Measurements from ENCODE around the gene LZTR1. TPM values are rescaled to one million over a fixed set of nuclear protein-coding genes. Genes with fewer than 3 reads are reported as not detected.
A peak's percentile ranks its signal among the peaks of the same experiment; 100 is the strongest.

The LZTR1 gene
- total and polyA plus RNA-seq, 2 experiments from 2014 or later: 29.7 to 80.1 TPM

- Histone ChIP-seq H3K27me3 (replicated peaks; ENCODE audit: insufficient read depth) (no peaks in the 10 kb centered on the region), H3K36me3 (ENCODE audit: low read depth) (no peaks in the 10 kb centered on the region), H3K27ac (no peak overlapping the region), H3K9ac (no peak overlapping the region), H3F3A (ENCODE audit: insufficient read depth) (no peaks in the 10 kb centered on the region), H3K4me3 (no peak overlapping the region), H3K9me3 (ENCODE audit: low read depth) (no peaks in the 10 kb centered on the region), H3K4me2 (ENCODE audit: unreplicated experiment) (no peak overlapping the region), H3K79me2 (ENCODE audit: insufficient read depth) (no peaks in the 10 kb centered on the region), H2AFZ (no peak overlapping the region), H3K9me2 (ENCODE audit: insufficient read depth) (no peaks in the 10 kb centered on the region), H3K4me1 (ENCODE audit: insufficient read depth) (no peaks in the 10 kb centered on the region), H4K20me1 (ENCODE audit: insufficient read depth) (no peaks in the 10 kb centered on the region)
- WGBS, 2 experiments (ENCODE audit: low coverage in 1 of 2, low lambda C conversion rate in 2 of 2, missing lambda C conversion rate in 2 of 2): 77 to 83% methylated on average over 26 to 27 of the region's 27 CpGs
- in situ Hi-C loops (cut with MboI): no loop called here
- DNase-seq: no peak
- no peak for TF ChIP-seq EZH2 (IDR thresholded peaks at IDR 0.05; ENCODE audit: insufficient read depth, poor library complexity, severe bottlenecking)
- TF ChIP-seq EZH2phosphoT487 (IDR thresholded peaks at IDR 0.05; ENCODE audit: insufficient read depth, low read depth): no peak
Observed at GRCh38 chr22:21025763-21026755, 44.0 kb downstream of the LZTR1 start.

- in situ Hi-C loops (cut with MboI): no loop called here
- DNase-seq: peak; percentile 73
- Histone ChIP-seq H3K4me2 (ENCODE audit: unreplicated experiment) (no peak overlapping the region), H3K9me3 (ENCODE audit: low read depth) (no peaks in the 10 kb centered on the region), H3K4me3 (no peak overlapping the region), H3K9me2 (ENCODE audit: insufficient read depth) (no peaks in the 10 kb centered on the region), H3K4me1 (ENCODE audit: insufficient read depth) (no peaks in the 10 kb centered on the region), H3K79me2 (ENCODE audit: insufficient read depth) (no peaks in the 10 kb centered on the region), H4K20me1 (ENCODE audit: insufficient read depth) (no peaks in the 10 kb centered on the region), H3K9ac (no peak overlapping the region), H3K36me3 (ENCODE audit: low read depth) (no peaks in the 10 kb centered on the region), H3F3A (ENCODE audit: insufficient read depth) (no peaks in the 10 kb centered on the region), H3K27me3 (replicated peaks; ENCODE audit: insufficient read depth) (0 out of 2 replicates have a peak, but pooled peaks cover 6% of the 10 kb centered on the region), H2AFZ (no peak overlapping the region), H3K27ac (no peak overlapping the region)
- 58 to 60% methylated on average over 14 of the region's 14 CpGs for WGBS, 2 experiments (ENCODE audit: low coverage in 1 of 2, low lambda C conversion rate in 2 of 2, missing lambda C conversion rate in 2 of 2)
- TF ChIP-seq EZH2 (IDR thresholded peaks at IDR 0.05; ENCODE audit: insufficient read depth, poor library complexity, severe bottlenecking) (no peak), EZH2phosphoT487 (IDR thresholded peaks at IDR 0.05; ENCODE audit: insufficient read depth, low read depth) (no peak)
Observed at GRCh38 chr22:21026783-21027692, 44.9 kb downstream of the LZTR1 start.

GRCh38 chr22:21028277-21029251 lies 46.5 kb downstream of the LZTR1 start:
- DNase-seq: no peak
- no peak overlapping the region for H3K9ac ChIP-seq
- in situ Hi-C loops (cut with MboI): no loop called here
- no peaks in the 10 kb centered on the region for H3K9me2 ChIP-seq (ENCODE audit: insufficient read depth)
- no peak for TF ChIP-seq EZH2phosphoT487 (IDR thresholded peaks at IDR 0.05; ENCODE audit: insufficient read depth, low read depth)
- TF ChIP-seq EZH2 (IDR thresholded peaks at IDR 0.05; ENCODE audit: insufficient read depth, poor library complexity, severe bottlenecking): no peak
- H2AFZ ChIP-seq: no peak overlapping the region
- H4K20me1 ChIP-seq (ENCODE audit: insufficient read depth): no peaks in the 10 kb centered on the region
- no peak overlapping the region for H3K4me3 ChIP-seq
- no peaks in the 10 kb centered on the region for H3F3A ChIP-seq (ENCODE audit: insufficient read depth)
- H3K36me3 ChIP-seq (ENCODE audit: low read depth): no peaks in the 10 kb centered on the region
- no peaks in the 10 kb centered on the region for H3K79me2 ChIP-seq (ENCODE audit: insufficient read depth)
- H3K27me3 ChIP-seq (replicated peaks; ENCODE audit: insufficient read depth): 0 out of 2 replicates have a peak, but pooled peaks cover 6% of the 10 kb centered on the region
- no peaks in the 10 kb centered on the region for H3K9me3 ChIP-seq (ENCODE audit: low read depth)
- no peak overlapping the region for H3K4me2 ChIP-seq (ENCODE audit: unreplicated experiment)
- 79 to 81% methylated on average over 13 of the region's 13 CpGs for WGBS, 2 experiments (ENCODE audit: low coverage in 1 of 2, low lambda C conversion rate in 2 of 2, missing lambda C conversion rate in 2 of 2)
- no peaks in the 10 kb centered on the region for H3K4me1 ChIP-seq (ENCODE audit: insufficient read depth)
- H3K27ac ChIP-seq: no peak overlapping the region

Data from GM23248 (cell line).